Fibroblast of the conjunctiva (primary cell): Measurements from ENCODE around the gene VRK1.
A peak's percentile ranks its signal among the peaks of the same experiment; 100 is the strongest.

Source experiments
- DNase-seq: peaks from one replicate; pipeline ENCODE4 v3.0.0-alpha.2; 2010; ENCODE audit warnings: low read depth

Gene VRK1

DNA sequence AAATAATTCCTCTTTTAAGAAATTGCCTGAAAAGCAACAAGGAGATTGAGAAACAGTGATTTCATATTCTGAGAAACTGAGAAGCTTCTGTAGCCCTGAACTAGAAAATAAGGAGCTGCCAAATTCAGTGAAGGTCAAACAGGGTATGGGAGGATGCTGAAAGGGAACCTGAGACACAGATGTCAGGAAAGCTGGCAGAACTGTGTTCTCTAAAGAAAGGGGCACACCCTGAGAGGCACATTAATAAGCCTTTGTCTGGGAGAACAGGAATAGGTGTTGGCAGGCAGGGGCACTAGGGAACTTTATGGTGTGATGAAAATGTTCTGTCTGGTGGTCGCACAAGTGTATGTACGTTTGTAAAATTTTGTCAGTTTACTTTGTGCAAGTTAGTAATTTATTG, 29.6 kb downstream of the VRK1 start:
- no peak for DNase-seq

GRCh38 chr14:96827290-96827689, 30.1 kb downstream of the VRK1 start:
- DNase-seq = no peak

DNA sequence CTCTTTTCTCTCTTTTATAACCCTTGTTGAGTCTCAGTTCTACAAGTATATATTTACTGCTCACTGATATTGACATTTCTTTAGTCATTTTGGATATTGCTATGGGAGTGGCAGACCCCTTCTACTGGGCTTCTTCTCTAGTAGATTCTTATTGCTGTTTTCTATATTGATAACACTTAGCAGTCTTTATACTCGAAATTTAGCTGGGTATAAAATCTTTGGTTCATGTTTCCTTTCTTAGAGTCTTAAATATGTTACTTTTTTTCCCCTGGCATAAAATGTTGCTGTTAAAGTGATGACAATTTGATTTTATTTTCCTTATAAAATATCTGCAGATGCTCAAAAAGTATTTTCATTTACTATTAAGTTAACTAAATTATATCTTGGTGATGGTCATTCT, 32.6 kb downstream of the VRK1 start:
- no peak for DNase-seq

GRCh38 chr14:96830946-96831345, 33.8 kb downstream of the VRK1 start:
- no peak for DNase-seq

DNA sequence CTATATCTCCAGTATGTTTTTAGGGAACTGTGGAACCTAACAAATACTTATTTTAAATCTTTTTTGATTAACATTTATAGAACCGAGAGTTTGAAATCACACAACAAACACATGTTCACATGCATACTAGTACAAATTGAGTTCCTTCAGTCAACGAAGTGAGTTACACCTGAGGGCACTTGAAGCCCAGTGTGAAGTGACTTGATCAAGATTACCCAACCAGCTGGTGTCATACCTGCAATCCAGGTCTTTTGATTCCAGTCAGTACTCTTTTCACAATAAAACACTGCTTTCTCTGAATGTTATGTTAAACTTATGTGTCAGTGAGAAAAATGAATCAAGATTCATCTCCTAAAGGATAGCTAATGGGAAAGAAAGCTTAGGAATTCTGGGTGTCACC, 35.2 kb downstream of the VRK1 start:
- no peak for DNase-seq

GRCh38 chr14:96838449-96838848, 41.3 kb downstream of the VRK1 start:
- DNase-seq = no peak

GRCh38 chr14:96839251-96839650, 42.1 kb downstream of the VRK1 start:
- DNase-seq = no peak

GRCh38 chr14:96843137-96843536, 46.0 kb downstream of the VRK1 start:
- DNase-seq = no peak

DNA sequence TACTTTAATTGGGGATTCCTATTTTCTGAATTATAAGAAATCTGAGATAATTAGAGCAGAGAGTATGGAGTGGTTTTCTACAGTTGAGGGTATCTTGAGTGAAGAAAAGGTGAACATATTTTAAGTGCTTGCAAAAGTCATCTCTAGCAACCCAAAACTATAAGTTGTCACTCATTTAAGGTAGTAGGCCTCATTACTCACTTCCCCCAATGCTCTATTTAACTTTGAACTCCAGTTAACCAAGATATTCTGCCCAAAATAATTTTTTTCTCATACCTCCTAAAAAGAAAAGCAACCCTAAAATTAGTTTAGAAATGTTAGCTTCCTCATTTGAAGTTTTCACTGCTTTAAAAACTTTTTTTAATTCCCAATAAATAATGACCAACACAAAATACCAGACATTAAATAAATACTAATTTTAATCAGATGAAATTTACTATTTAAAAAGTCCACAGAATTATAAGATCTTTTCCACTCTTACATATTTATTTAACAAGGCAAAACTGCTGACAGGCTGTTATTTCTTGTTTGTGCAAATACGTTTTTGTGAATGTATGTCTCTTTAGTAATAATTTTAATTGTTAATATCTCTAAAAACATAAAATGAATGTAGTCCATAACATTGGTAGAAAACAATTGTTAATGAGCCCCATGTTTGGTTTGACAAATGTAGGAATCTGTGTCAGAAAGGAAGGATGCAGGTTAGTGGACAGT, 47.8 kb downstream of the VRK1 start:
- no peak for DNase-seq

DNA sequence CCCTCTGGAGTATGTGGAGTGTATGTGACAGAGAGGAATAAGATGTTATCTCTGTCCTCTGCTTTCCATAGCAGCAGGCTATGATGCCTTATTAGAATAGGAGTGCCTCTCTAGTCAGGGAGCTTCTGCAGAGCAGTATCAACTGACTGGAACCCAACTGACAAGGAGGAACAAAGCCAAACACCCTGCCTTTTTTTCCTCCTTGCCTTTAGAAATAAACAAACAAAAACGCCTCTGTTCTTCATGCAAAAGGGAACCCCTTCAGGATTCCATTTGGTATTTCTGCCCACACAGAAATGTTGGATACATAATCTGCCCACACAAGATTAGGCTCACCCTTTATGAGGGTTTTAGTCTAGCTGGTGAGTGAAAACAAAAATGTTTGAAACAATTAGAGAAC, 50.3 kb downstream of the VRK1 start:
- no peak for DNase-seq

DNA sequence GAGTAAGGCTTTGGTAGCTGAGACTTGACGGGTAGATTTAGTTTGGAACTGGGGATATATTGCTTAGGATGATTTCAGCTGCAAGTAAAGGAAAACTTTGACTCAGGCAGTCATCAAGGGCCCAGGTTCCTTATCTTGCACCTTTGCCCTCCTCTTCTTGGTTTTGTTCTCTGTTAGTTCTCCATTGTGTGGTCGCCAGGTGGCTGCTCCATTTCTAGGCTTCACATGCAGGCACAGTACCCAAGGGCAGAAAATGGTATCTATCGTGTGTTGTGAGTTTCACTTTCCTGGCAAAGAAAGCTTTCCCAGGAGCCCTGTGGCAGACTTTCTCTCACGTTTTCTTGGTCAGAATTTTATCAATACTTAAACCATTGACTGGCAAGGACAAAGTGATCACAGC, 50.8 kb downstream of the VRK1 start:
- no peak for DNase-seq

DNA sequence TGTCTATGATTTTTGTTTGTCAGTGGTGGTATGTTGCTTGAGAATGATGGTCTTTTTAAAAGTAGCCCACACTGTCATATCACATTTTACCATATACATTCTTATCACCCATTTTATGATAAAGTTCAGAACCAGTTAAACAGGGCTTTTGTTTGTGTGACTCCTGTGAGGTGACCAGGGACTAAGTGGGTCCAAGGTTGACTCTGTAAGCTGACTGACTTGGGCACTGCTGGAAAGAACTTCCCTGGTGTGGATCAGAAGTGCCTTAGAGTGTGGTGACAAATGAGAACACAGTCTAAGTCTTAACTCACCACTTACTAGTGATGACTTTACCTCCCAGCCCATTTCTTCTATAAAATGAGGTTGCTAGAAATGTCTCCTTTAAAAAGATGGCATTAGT, 52.6 kb downstream of the VRK1 start:
- no peak for DNase-seq

DNA sequence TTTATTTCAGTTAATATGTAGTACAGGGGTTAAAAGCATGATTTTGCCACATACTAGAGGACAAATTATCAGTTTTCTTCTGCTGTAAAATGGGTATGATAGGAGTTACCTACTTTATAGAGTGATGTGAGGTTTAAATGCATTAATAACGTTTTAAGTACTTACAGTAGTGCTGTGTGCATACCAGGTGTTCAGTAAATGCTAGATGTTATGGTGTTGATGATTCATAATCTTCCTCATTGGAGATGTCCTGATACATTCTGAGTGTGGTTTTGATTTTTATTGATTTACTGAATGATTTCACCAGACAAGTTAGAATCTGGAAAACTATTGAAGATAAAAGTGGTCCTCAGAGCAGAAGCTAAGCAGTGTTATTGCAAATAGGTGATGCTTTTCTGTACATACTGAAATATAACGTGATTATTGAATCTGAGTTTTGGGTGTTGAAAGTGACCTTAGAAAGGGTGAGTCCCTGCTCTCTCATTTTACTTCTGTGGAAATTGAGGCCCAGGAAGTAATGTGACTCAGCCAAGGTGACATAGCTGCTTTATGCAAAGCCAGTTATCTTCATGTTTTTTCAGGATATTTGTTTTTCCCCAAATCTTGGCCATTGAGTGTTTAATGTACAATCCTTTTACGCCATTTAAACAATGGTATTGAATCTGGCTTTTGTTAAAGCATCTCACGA, 54.7 kb downstream of the VRK1 start:
- DNase-seq = no peak

DNA sequence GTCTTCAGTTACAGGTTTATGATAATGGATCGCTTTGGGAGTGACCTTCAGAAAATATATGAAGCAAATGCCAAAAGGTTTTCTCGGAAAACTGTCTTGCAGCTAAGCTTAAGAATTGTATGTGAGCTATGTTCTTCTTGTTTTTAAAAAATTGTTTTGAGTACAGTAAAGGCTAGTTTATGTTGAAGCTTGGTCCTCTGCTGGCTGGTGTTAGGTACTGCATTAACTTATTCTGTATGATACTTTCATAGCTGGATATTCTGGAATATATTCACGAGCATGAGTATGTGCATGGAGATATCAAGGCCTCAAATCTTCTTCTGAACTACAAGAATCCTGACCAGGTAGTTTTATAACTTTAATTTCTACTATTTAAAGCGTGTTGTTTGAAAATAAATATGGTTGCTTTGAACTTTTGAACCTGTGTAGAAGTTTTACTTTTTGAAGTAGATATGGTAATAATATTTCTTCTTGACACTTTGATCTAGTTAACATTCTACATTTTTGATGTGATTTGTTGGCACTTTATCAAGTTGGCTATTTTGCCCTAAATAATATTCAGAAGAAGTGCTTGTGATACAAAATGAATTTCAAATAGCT, 55.7 kb downstream of the VRK1 start:
- peak; percentile 57 for DNase-seq

DNA sequence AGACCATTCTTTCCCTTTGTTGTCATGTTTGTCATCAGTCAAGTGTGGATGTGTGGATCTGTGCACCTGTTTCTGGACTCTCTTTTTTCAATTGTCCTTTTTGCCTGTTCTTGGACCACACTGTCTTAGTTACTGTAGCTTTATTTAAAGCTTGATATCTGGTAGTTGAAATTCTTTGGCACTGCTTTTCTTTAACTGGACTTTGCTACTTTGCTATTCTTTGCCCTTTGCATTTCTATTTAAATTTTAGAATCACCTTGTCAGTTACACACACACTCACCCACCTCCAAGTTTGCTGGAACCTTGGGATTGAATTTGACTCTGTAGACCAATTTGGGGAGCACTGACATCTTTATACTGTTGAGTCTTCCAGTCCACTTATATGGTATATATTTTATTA, 61.5 kb downstream of the VRK1 start:
- no peak for DNase-seq

DNA sequence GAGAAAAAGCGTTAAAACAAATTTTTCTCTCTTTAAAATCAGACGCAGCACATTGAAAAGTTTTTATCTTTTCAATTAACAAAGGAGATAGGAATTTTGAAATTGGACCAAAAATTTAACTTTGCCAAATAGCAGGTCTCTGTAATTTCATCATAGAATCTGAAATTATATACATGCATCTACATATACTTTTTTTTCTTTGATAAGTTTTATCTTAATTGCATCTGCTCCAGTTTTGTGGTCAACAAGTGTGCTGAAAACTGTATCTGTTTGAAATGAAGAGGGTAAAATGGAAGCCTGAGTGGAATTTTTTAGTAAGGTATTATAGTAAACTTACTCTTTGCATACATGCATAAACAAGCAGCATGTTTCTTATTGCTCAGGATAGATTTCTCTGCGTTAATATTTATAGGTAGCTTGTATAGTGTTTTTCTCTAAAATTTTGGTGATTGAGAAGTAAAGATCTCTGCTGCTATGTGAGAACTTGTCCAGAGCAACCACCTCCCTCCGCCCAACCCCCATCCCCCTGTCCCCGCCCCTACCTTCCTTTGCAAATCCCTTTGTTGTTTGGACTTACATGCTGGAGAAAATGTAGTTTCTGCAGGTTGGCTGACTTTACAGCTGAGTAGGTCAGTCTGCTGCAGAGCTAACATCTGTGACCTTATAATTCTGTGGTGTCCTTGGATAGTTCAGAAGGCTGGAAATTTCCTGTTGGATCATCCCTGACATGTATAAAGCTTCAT, 64.6 kb downstream of the VRK1 start:
- no peak for DNase-seq

DNA sequence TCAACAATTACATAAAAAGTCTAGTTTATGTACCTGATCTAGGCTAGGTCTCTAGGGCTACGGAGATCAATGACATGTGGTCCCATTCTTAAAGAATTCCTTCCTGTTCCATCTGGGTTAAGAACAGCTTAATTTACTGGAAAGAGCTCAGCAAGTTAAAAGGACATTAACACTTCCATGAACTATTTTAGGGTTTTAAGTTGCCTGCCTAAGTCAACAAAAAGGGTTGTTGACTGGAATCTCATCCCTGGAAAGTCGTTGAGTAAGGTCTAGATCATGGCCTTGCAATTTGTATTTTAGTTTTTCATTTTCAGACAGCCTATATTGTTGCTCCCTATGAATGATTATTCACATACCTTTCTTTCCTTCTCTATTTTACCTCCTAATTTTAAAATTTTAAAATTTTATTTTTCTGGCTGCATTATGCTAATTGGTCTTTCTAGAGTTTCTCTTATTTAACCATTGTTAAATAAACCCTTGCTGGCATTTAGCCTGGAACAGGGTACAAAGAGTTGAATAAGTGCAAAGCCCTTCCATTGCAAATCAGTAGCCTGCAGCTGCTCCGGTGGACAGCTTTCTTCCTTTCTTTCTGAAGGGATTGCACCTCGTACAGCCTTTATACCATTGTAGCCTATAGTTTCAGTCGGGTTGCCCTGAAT, 66.3 kb downstream of the VRK1 start:
- DNase-seq = no peak

DNA sequence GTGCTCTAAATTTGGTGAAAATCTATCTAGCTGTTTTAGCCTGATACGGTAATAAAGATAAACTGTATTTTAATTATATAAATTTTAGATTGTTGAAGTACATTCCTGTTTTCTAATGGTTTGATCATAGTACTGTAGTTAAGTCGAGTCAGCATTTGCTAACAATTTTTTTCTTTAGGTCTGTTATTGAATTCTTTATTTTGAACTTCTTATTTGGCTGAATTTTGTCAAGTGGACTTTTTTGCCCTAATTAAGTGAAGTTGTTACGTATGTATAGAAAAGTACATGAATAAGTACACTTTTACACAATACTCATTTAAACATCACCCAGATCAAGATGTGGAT, 66.8 kb downstream of the VRK1 start:
- DNase-seq = no peak

GRCh38 chr14:96867634-96868033, 70.5 kb downstream of the VRK1 start:
- no peak for DNase-seq

DNA sequence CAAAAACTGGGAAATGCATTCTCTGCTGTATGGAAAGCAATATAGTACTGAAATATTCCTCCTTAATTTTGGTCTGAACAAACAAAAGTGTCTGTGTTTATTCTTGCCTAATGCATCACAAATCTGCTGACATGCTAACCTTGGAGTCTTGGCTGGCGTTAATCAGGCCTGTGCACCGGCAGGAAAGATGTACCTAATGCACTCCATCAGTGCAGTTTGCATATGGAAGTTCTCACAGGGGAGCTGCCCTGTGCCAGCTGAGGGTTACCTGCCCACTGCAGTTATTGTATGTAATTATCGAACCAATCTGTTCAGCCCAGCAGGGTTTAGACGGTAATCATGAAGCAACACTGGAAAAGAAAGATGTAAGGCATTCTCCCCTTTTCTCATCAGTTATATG, 76.9 kb downstream of the VRK1 start:
- DNase-seq = no peak

DNA sequence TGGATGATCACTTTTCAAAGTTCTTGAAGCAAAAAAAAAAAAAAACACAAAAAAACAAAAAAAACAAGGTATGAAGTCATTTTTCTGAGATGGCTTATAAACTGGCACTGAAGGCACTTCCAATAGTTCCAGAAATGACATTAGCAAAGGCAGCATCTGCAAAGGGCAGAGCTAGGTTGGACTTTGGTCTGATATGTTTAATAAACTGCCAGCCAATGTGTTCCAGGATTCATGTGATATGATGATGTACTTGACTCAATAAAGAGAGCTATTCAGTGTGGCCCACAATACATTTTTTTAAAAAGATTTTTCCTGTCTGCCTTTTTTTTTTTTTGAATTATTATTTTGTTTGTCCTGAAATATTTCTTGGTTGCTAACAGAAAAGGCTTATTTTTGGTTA, 79.6 kb downstream of the VRK1 start:
- no peak for DNase-seq

GRCh38 chr14:96881713-96882112, 84.5 kb downstream of the VRK1 start:
- no peak for DNase-seq
